Measurements from ENCODE around the gene CEBPB.
"Not testable (repeated sequence)": the region's sequence is repeated elsewhere in the genome, so short reads cannot be mapped to it uniquely, and the experiment has no call there.

The CEBPB gene

DNA sequence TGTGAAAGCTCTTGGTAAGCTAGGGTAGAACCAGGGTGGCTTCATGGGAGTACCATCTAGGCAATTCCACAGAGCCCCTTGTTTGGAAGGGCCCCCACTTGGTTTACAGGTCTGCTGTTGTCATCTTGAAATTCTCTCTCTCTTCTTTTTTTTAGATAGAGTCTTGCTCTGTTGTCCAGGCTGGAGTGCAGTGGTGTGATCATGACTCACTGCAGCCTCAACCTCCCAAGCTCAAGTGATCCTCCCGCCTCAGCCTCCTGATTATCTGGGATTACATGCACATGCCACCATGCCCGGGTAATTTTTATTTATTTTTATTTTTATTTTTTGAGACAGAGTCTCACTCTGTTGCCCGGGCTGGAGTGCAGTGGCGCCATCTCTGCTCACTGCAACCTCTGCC, 18.2 kb downstream of the CEBPB start:
- not testable (repeated sequence) for H3K4me3 ChIP-seq (ENCODE audit: low read length); H3K9me3 ChIP-seq (ENCODE audit: control insufficient read depth, low read depth, low read length); H3K4me1 ChIP-seq (ENCODE audit: control insufficient read depth, low read depth, low read length); H3K27ac ChIP-seq (ENCODE audit: low read length); H3K27me3 ChIP-seq (ENCODE audit: control insufficient read depth, insufficient read depth, low read length); H3K9ac ChIP-seq (ENCODE audit: low read length); H3K36me3 ChIP-seq (ENCODE audit: control insufficient read depth, low read depth, low read length)

GRCh38 chr20:50210066-50210619, 19.5 kb downstream of the CEBPB start:
- H3K27me3 ChIP-seq (ENCODE audit: control insufficient read depth, insufficient read depth, low read length): no peaks in the 10 kb centered on the region
- H3K9ac ChIP-seq (ENCODE audit: low read length): no peak overlapping the region
- H3K27ac ChIP-seq (ENCODE audit: low read length): no peak overlapping the region
- H3K4me1 ChIP-seq (ENCODE audit: control insufficient read depth, low read depth, low read length): no peaks in the 10 kb centered on the region
- H3K4me3 ChIP-seq (ENCODE audit: low read length): no peak overlapping the region
- no peaks in the 10 kb centered on the region for H3K36me3 ChIP-seq (ENCODE audit: control insufficient read depth, low read depth, low read length)
- H3K9me3 ChIP-seq (ENCODE audit: control insufficient read depth, low read depth, low read length): no peaks in the 10 kb centered on the region

DNA sequence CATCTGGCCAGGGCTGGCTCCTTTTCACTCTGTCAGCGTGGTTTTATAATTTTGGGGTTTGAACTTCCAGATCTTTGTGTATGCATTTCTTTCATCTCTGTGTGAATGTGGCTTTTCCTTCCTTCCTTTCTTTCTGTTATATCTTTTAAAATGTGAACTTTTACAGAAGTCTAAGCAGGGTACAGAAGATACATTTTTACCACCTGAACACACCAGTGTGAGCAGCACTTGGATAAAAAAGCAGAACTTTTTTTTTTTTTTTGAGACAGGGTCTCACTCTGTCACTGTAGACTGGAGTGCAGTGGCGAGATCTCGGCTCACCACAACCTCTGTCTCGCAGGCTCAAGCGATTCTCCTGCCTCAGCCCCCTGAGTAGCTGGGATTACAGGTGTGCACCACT, 20.5 kb downstream of the CEBPB start:
- H3K9ac ChIP-seq (ENCODE audit: low read length): no peak overlapping the region
- H3K9me3 ChIP-seq (ENCODE audit: control insufficient read depth, low read depth, low read length): no peaks in the 10 kb centered on the region
- no peak overlapping the region for H3K4me3 ChIP-seq (ENCODE audit: low read length)
- H3K27me3 ChIP-seq (ENCODE audit: control insufficient read depth, insufficient read depth, low read length): no peaks in the 10 kb centered on the region
- no peak overlapping the region for H3K27ac ChIP-seq (ENCODE audit: low read length)
- no peaks in the 10 kb centered on the region for H3K36me3 ChIP-seq (ENCODE audit: control insufficient read depth, low read depth, low read length)
- H3K4me1 ChIP-seq (ENCODE audit: control insufficient read depth, low read depth, low read length): no peaks in the 10 kb centered on the region

DNA sequence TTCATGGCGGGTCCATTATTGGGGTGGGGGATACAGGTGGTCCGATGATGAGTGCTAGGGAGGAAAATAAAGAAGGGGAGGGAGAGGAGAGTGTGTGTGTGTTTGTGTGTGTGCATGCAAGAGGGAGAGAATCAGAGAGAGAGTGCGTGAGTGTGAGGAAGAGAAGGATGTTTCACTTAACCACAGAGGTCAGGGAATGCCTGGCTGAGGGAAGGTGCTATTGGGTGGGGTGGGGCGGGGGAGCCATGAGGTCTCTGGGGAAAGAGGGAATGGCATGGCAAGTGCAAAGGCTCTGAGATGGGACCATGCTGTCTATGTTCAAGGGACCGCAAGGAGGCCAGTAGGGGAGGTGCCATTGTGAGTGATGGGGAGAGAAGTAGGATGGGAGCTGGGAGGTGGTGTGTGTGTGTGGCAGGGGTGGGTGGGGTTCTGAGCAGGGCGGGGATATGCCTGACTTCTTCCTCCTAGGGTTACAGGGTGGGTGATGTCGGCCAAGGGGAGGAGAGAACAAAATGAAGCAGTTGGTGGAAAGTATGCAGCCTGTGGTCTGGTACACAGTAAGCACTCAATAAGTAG, 23.0 kb downstream of the CEBPB start:
- H3K27me3 ChIP-seq (ENCODE audit: control insufficient read depth, insufficient read depth, low read length): no peaks in the 10 kb centered on the region
- H3K27ac ChIP-seq (ENCODE audit: low read length): no peak overlapping the region
- no peaks in the 10 kb centered on the region for H3K9me3 ChIP-seq (ENCODE audit: control insufficient read depth, low read depth, low read length)
- H3K36me3 ChIP-seq (ENCODE audit: control insufficient read depth, low read depth, low read length): no peaks in the 10 kb centered on the region
- no peak overlapping the region for H3K9ac ChIP-seq (ENCODE audit: low read length)
- no peak overlapping the region for H3K4me3 ChIP-seq (ENCODE audit: low read length)
- no peaks in the 10 kb centered on the region for H3K4me1 ChIP-seq (ENCODE audit: control insufficient read depth, low read depth, low read length)

DNA sequence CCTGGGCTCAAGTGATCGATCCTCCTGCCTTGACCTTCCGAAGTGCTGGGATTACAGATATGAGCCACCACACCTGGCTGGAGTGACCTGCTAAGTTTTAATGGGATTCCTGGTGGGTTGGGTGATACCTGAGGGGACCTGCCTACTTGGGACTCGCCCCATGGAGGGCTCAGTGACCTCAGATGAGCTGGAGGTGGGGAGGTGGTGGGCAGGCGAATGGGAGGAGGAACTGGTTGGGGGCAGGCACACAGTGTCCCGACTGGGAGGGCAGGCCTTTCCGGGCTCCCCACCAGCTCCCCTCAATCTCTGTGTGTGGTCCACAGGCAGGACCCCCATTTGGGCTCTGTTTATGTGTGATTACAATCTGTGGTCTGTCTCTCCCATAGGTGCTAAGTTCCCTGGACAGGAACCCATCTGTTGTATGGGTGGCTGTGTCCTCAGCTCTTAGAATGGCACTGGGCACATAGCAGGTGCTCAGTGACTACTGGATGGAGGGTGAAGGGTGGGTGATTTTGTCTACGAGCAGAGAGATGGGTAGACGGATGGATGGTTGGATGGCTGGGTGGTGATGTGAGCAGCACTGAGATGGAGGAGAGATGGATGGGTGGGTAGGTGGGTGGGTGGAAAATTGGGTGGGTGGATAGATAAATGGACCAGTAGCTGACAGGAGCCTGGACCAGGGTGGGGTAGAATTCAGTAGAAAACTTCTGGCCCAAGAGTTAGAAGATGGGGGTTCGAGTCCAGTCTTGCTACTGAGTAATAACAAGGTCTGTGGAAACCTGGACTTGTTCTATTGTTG, 23.8 kb downstream of the CEBPB start:
- H3K36me3 ChIP-seq (ENCODE audit: control insufficient read depth, low read depth, low read length): no peaks in the 10 kb centered on the region
- H3K4me3 ChIP-seq (ENCODE audit: low read length): no peak overlapping the region
- no peaks in the 10 kb centered on the region for H3K27me3 ChIP-seq (ENCODE audit: control insufficient read depth, insufficient read depth, low read length)
- no peaks in the 10 kb centered on the region for H3K4me1 ChIP-seq (ENCODE audit: control insufficient read depth, low read depth, low read length)
- no peak overlapping the region for H3K27ac ChIP-seq (ENCODE audit: low read length)
- no peaks in the 10 kb centered on the region for H3K9me3 ChIP-seq (ENCODE audit: control insufficient read depth, low read depth, low read length)
- no peak overlapping the region for H3K9ac ChIP-seq (ENCODE audit: low read length)

DNA sequence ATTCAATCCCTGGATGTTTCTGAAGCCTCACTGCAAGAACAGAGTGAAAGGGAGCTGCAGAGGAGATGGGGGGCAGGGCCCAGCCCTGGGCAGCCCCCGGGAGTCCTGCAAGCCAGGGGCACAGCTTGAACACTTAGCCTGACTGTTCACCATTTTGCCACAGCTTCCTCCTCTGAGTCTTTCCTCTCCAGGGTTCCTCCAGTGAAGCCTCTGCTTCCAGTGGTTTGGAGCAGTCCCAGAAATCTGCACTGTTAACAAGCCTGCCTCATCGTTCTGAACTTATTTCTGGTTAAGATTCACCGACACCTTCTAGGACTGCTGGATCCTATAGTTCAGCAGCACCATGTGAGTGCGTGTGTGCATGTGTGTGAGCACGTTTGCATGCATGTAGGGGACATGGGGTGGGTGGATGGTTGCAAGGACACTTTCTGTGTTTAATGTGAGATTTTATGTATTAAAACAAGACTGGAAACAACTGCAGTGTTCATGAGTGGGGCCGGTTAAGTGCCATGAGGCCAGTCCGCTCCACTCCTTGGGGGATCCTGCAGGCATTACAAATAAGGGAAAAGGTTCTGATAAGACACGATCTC, 24.6 kb downstream of the CEBPB start:
- Histone ChIP-seq H3K27me3 (ENCODE audit: control insufficient read depth, insufficient read depth, low read length) (no peaks in the 10 kb centered on the region), H3K9ac (ENCODE audit: low read length) (no peak overlapping the region), H3K36me3 (ENCODE audit: control insufficient read depth, low read depth, low read length) (no peaks in the 10 kb centered on the region), H3K27ac (ENCODE audit: low read length) (no peak overlapping the region), H3K4me1 (ENCODE audit: control insufficient read depth, low read depth, low read length) (no peaks in the 10 kb centered on the region), H3K4me3 (ENCODE audit: low read length) (no peak overlapping the region), H3K9me3 (ENCODE audit: control insufficient read depth, low read depth, low read length) (no peaks in the 10 kb centered on the region)

- no peaks in the 10 kb centered on the region for H3K27me3 ChIP-seq (ENCODE audit: control insufficient read depth, insufficient read depth, low read length)
- no peak overlapping the region for H3K27ac ChIP-seq (ENCODE audit: low read length)
- no peaks in the 10 kb centered on the region for H3K9me3 ChIP-seq (ENCODE audit: control insufficient read depth, low read depth, low read length)
- no peaks in the 10 kb centered on the region for H3K4me1 ChIP-seq (ENCODE audit: control insufficient read depth, low read depth, low read length)
- no peak overlapping the region for H3K4me3 ChIP-seq (ENCODE audit: low read length)
- H3K36me3 ChIP-seq (ENCODE audit: control insufficient read depth, low read depth, low read length): no peaks in the 10 kb centered on the region
- H3K9ac ChIP-seq (ENCODE audit: low read length): no peak overlapping the region
These were observed 25.3 kb downstream of the CEBPB start for GRCh38 chr20:50215926-50216325.

DNA sequence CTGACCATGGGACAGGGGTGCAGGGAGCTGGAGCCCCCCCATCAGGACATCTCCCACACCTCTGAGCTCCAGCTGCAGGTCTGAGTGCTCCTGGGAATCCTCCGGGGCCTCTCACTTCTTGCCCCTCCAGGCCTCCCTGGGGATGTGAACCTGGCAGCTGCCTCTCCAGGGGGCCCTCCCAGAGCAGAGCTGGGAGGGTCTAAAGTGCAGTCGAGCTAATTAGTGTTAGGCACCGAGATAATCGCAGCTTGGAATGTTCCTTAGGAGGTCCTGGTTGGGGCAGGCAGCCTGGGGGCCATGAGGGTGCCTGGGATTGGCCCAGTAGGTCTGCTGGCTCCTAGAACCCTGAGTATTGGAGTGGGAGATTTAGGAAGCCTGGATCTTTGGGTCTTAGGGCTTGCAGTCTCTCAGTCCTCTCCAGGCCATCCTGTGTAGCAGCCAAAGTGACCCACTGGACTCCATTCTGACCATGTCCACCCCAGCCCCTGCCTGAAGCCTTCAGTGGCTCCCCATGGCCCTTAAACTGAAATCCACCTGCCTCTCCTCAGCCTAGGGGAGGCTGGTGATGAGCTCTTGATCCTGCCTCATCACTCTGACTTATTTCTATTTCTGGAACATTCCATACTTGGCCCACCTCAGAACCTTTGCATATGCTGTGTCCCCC, 26.0 kb downstream of the CEBPB start:
- Histone ChIP-seq H3K4me1 (ENCODE audit: control insufficient read depth, low read depth, low read length) (no peaks in the 10 kb centered on the region), H3K27ac (ENCODE audit: low read length) (no peak overlapping the region), H3K27me3 (ENCODE audit: control insufficient read depth, insufficient read depth, low read length) (no peaks in the 10 kb centered on the region), H3K4me3 (ENCODE audit: low read length) (no peak overlapping the region), H3K36me3 (ENCODE audit: control insufficient read depth, low read depth, low read length) (no peaks in the 10 kb centered on the region), H3K9me3 (ENCODE audit: control insufficient read depth, low read depth, low read length) (no peaks in the 10 kb centered on the region), H3K9ac (ENCODE audit: low read length) (no peak overlapping the region)

DNA sequence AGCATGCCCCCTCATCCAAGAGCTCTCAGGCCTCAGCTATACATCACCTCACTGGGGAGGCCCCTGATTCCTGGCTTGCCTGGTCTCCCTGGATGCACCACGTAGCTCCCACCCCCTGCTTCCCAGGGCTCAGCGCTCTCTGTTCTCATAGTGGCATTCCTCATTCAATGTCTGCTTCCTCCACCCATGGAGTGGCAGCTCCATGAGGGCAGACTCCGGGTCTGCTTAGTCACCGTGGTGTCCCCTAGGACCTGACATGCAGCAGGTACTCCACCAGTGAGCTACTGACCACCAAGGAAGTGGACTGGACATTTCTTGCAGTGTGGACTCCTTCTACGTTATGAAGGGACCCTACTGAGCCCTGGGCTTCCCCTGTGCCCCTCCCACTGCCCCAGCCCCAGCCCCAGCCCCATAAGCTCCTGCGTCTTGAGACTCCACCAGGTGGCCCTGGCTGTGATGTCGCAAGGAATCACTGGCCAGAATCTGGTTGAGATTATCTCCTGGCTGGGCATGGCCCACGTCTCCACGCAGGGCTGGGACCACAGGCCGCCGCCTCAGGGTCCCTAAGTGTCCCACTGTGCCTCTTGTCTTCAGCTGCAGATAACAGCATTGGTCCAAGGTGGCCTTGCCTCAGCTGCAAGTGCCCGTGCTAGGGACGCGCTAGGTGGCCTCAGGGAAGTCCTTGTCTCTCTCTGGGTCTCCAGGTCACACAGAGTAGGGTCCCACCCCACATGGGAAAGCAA, 26.7 kb downstream of the CEBPB start:
- H3K36me3 ChIP-seq (ENCODE audit: control insufficient read depth, low read depth, low read length): no peaks in the 10 kb centered on the region
- H3K4me3 ChIP-seq (ENCODE audit: low read length): no peak overlapping the region
- no peaks in the 10 kb centered on the region for H3K27me3 ChIP-seq (ENCODE audit: control insufficient read depth, insufficient read depth, low read length)
- H3K27ac ChIP-seq (ENCODE audit: low read length): no peak overlapping the region
- no peaks in the 10 kb centered on the region for H3K4me1 ChIP-seq (ENCODE audit: control insufficient read depth, low read depth, low read length)
- H3K9me3 ChIP-seq (ENCODE audit: control insufficient read depth, low read depth, low read length): no peaks in the 10 kb centered on the region
- H3K9ac ChIP-seq (ENCODE audit: low read length): no peak overlapping the region

DNA sequence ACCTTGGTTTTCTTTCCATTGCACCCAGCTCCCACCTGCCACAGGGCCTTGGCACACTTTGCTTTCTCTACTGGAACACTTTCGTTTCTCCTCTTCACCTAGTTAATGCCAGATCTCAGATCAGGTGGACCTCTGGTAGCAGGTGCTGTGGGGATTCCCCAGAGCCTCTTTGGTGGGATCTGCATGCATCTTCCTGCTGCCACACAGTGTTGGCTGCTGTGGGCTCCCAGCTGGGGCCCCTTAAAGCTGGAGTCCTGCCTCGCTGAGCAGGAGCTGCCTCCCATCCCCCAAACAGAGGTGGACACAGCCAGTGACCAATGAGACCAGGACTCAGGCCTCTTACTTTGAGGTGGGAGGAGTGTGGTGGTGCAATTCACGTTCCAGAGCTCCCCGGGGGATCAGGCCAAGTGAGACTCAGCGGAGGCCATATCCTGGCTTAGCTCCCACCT, 28.4 kb downstream of the CEBPB start:
- H3K27ac ChIP-seq (ENCODE audit: low read length): no peak overlapping the region
- no peaks in the 10 kb centered on the region for H3K4me1 ChIP-seq (ENCODE audit: control insufficient read depth, low read depth, low read length)
- H3K27me3 ChIP-seq (ENCODE audit: control insufficient read depth, insufficient read depth, low read length): no peaks in the 10 kb centered on the region
- H3K9ac ChIP-seq (ENCODE audit: low read length): no peak overlapping the region
- H3K4me3 ChIP-seq (ENCODE audit: low read length): no peak overlapping the region
- H3K9me3 ChIP-seq (ENCODE audit: control insufficient read depth, low read depth, low read length): no peaks in the 10 kb centered on the region
- no peaks in the 10 kb centered on the region for H3K36me3 ChIP-seq (ENCODE audit: control insufficient read depth, low read depth, low read length)

GRCh38 chr20:50219600-50219999, 29.0 kb downstream of the CEBPB start:
- no peaks in the 10 kb centered on the region for H3K27me3 ChIP-seq (ENCODE audit: control insufficient read depth, insufficient read depth, low read length)
- no peaks in the 10 kb centered on the region for H3K4me1 ChIP-seq (ENCODE audit: control insufficient read depth, low read depth, low read length)
- no peaks in the 10 kb centered on the region for H3K36me3 ChIP-seq (ENCODE audit: control insufficient read depth, low read depth, low read length)
- H3K4me3 ChIP-seq (ENCODE audit: low read length): no peak overlapping the region
- H3K9ac ChIP-seq (ENCODE audit: low read length): no peak overlapping the region
- no peaks in the 10 kb centered on the region for H3K9me3 ChIP-seq (ENCODE audit: control insufficient read depth, low read depth, low read length)
- no peak overlapping the region for H3K27ac ChIP-seq (ENCODE audit: low read length)

Measured in iPS-18a (cell line).